ENCODE measurements around the gene LRCOL1. TPM values are rescaled to one million over a fixed set of nuclear protein-coding genes. Genes with fewer than 3 reads are reported as not detected.

The LRCOL1 gene
- total RNA-seq, 6 experiments from 2014 or later: 0.61 to 13.1 (median 6.8) TPM

DNA sequence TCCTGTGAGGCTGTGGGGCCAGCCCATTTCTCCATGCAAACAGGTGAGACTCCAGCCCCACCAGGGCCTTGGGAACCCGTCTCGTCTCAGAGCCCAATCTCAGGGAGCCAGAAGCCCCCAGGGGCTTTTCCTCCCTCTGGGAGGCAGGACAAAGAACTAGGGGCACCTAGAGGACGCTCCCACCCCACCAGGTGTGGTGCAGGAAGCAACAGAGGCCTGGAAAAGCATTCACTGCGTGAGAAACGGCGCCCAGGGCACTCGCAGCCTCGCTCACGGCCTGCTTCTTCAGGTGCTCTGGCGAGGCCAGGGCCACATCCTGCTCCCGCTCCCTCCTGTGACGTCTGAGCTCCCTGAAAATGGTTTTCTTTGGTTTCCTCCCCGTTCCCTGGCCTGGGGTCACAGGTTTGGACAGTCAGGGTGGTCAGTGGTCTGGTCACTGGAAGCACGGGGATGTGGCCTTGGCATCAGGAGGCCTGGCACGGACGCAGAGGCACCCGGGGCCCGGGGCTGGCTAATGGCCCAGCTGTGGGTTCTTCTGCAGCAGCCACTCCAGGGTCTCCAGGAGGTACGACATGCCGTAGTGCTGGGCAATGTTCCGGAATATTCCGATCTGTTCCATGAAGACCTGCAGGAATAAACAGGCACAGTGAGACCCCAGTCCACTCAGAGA, 13.9 kb upstream of the LRCOL1 start:
- Histone ChIP-seq H3K9me3 (no peaks in the 10 kb centered on the region), H3K27me3 (no peaks in the 10 kb centered on the region), H3K27ac (no peak overlapping the region), H3K4me1 (no peaks in the 10 kb centered on the region), H3K36me3 (peaks cover 0 to 10% (median 0%) of the 10 kb centered on the region in 4 donors), H3K4me3 (no peak overlapping the region)
- no peak for DNase-seq
- WGBS (ENCODE audit: insufficient coverage, low coverage, low lambda C conversion rate, missing lambda C conversion rate): no CpG with 5 or more reads among the region's 22 CpGs
- intact Hi-C loops (cut with DNase I): no loop called here
- TF ChIP-seq CTCF (IDR thresholded peaks at IDR 0.05) (no peak), POLR2A (IDR thresholded peaks at IDR 0.05) (no peak)
- no peak for ATAC-seq

DNA sequence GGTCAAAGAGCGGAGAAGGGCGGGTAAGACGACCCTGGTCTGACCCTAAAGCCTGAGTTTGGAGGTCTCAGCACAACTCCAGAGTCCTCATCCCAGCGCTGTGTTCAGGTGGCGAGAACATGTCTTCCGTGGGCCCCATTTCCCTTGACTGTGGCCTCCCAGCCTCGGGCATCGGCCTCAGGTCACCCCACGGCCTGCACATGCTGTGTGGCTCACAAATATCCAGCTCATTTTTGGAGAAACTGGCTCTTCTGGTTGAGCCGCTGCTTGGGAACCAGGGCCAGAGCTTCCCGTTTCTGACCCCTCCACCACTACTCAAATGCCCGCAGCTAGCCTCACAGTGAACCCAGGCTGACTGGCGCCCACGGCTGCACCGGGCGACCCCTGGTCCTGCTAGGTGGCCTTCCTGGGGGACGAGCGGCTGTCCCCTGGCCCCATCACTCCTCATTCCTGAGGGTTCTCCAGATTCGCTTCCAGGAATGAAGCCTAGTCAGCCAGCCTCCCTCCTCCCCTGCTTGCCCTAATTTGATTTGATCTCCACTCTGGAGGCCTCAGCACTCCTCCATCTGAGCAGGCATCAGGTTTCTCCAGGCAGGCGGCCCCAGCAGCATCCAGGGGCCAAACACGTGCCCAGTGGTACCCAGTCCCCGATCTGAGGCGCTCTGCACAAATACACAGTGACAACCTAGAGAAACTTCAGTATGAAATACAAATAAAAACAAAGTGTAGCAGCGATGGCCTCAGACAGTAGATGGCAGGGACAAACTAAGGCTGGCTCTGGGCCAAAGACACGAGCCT, 12.9 kb upstream of the LRCOL1 start:
- Histone ChIP-seq H3K4me3 (no peak overlapping the region), H3K9me3 (no peaks in the 10 kb centered on the region), H3K27me3 (no peaks in the 10 kb centered on the region), H3K4me1 (peaks cover 0 to 2% (median 0%) of the 10 kb centered on the region in 4 donors), H3K36me3 (peaks cover 0 to 10% (median 0%) of the 10 kb centered on the region in 4 donors), H3K27ac (no peak overlapping the region)
- ATAC-seq (peak in 1 of 4 donors; percentile 4), DNase-seq (no peak)
- TF ChIP-seq POLR2A (IDR thresholded peaks at IDR 0.05) (no peak), CTCF (IDR thresholded peaks at IDR 0.05) (no peak)
- intact Hi-C loops (cut with DNase I): no loop called here
- WGBS (ENCODE audit: insufficient coverage, low coverage, low lambda C conversion rate, missing lambda C conversion rate): 44% methylated on average over 4 of the region's 25 CpGs

DNA sequence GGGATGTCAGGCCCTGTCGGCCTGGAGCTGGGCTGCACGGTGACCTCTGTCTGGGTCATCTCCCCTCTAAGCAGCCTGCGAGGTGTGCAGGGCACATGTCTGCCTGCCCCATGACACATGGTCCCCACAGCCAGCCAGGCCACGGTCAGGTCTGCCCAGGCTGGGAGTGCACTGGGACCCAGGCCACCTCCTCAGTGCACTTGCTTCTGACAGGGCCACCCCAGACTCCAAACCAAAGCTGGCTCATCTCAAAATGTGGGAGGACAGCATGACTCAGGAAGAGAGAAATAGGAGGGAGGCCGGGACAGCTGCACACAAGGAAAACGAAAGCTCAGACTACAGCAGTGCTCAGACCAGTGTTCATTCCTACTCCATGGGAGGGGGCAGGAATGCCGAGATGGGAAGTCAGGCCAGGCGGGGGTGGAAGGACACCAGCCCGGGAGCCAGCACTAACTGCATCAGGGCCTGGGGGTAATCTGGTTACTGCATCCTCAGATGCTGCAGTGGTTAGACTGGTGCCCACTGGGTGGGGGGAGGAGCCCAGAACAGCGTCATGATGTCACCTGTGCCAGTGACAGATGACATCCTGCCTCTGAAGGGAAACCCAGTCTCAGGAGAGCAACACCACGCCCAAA, 12.2 kb upstream of the LRCOL1 start:
- intact Hi-C loops (cut with DNase I): no loop called here
- no peaks in the 10 kb centered on the region for H3K9me3 ChIP-seq
- TF ChIP-seq POLR2A (IDR thresholded peaks at IDR 0.05): no peak
- no peak for TF ChIP-seq CTCF (IDR thresholded peaks at IDR 0.05)
- ATAC-seq (peak; percentile 21 to 58 (median 34)), DNase-seq (no peak)
- peaks cover 0 to 10% (median 0%) of the 10 kb centered on the region in 4 donors for H3K36me3 ChIP-seq
- H3K27me3 ChIP-seq: peaks cover 0 to 3% of the 10 kb centered on the region in 2 donors
- peaks cover 0 to 4% (median 0%) of the 10 kb centered on the region in 4 donors for H3K4me1 ChIP-seq
- no peak overlapping the region for H3K4me3 ChIP-seq
- WGBS (ENCODE audit: insufficient coverage, low coverage, low lambda C conversion rate, missing lambda C conversion rate): 45% methylated on average over 3 of the region's 11 CpGs
- H3K27ac ChIP-seq: no peak overlapping the region

GRCh38 chr12:132621657-132622435, 11.5 kb upstream of the LRCOL1 start:
- DNase-seq (peak in 1 of 3 donors; percentile 54), ATAC-seq (no peak)
- Histone ChIP-seq H3K9me3 (no peaks in the 10 kb centered on the region), H3K27ac (no peak overlapping the region), H3K4me3 (no peak overlapping the region), H3K27me3 (peaks cover 0 to 7% of the 10 kb centered on the region in 2 donors), H3K4me1 (peaks cover 0 to 4% (median 0%) of the 10 kb centered on the region in 4 donors), H3K36me3 (peaks cover 0 to 10% (median 0%) of the 10 kb centered on the region in 4 donors)
- TF ChIP-seq POLR2A (IDR thresholded peaks at IDR 0.05): no peak
- no peak for TF ChIP-seq CTCF (IDR thresholded peaks at IDR 0.05)
- intact Hi-C loops (cut with DNase I): no loop called here
- WGBS (ENCODE audit: insufficient coverage, low coverage, low lambda C conversion rate, missing lambda C conversion rate): 93% methylated on average over 3 of the region's 21 CpGs
